Mesenchymal stem cell (in vitro differentiated cells and primary cell): ENCODE measurements around the gene GPX3.

Experiments used
- DNase-seq: peaks from one replicate; pipeline ENCODE4 v3.0.0-alpha.2; 2013
- H2AFZ ChIP-seq: one replicate; pipeline ENCODE4 v1.6.1; 2013; ENCODE audit warnings: low read depth, mild to moderate bottlenecking, control low read depth, inconsistent platforms, low read length, moderate library complexity
- H2AK5ac ChIP-seq: 2 replicates; pipeline ENCODE4 v1.6.1; 2013; ENCODE audit warnings: low read length, moderate library complexity, mild to moderate bottlenecking, inconsistent platforms; ENCODE audit not compliant: severe bottlenecking
- H2BK120ac ChIP-seq: one replicate; pipeline ENCODE4 v1.6.1; 2013; ENCODE audit warnings: low read depth, mild to moderate bottlenecking, inconsistent platforms, low read length, moderate library complexity
- H2BK12ac ChIP-seq, 2 experiments: one replicate each; pipeline ENCODE4 v1.6.1; 2013; ENCODE audit warnings: inconsistent platforms in 2 of 2, low read length in 2 of 2, mild to moderate bottlenecking in 2 of 2, moderate library complexity in 2 of 2, control low read depth in 1 of 2
- H2BK15ac ChIP-seq: one replicate; pipeline ENCODE4 v1.6.1; 2013; ENCODE audit warnings: mild to moderate bottlenecking, low read depth, inconsistent platforms; ENCODE audit not compliant: poor library complexity, severe bottlenecking
- H2BK5ac ChIP-seq: 2 replicates; pipeline ENCODE4 v1.6.1; 2013; ENCODE audit warnings: low read depth, mild to moderate bottlenecking, low read length, control low read depth, inconsistent platforms; ENCODE audit not compliant: poor library complexity, severe bottlenecking
- H3K14ac ChIP-seq, 2 experiments: one replicate each; pipeline ENCODE4 v1.6.1; 2013; ENCODE audit warnings: inconsistent platforms in 2 of 2, low read length in 2 of 2, control low read depth in 1 of 2, mild to moderate bottlenecking in 1 of 2, moderate library complexity in 1 of 2
- H3K18ac ChIP-seq, 2 experiments: one replicate each; pipeline ENCODE4 v1.6.1; 2013; ENCODE audit warnings: inconsistent platforms in 2 of 2, low read length in 2 of 2, control low read depth in 1 of 2, low read depth in 1 of 2, mild to moderate bottlenecking in 1 of 2
- H3K23ac ChIP-seq, 2 experiments: one replicate each; pipeline ENCODE4 v1.6.1; 2013; ENCODE audit warnings: inconsistent platforms in 2 of 2, low read length in 2 of 2, mild to moderate bottlenecking in 2 of 2, moderate library complexity in 2 of 2, control low read depth in 1 of 2
- H3K27ac ChIP-seq: 2 replicates; pipeline ENCODE4 v1.5.1; 2013; ENCODE audit warnings: mild to moderate bottlenecking, moderate library complexity, low read length, control low read depth, inconsistent platforms; ENCODE audit not compliant: poor library complexity, severe bottlenecking
- H3K27me3 ChIP-seq, 2 experiments: 2 replicates each; pipeline versions ENCODE4 v1.6.1 to v1.7.0; 2013; ENCODE audit warnings: low read length in 2 of 2, mild to moderate bottlenecking in 2 of 2, moderate library complexity in 2 of 2, control low read depth in 1 of 2, inconsistent platforms in 1 of 2; ENCODE audit not compliant: control insufficient read depth in 1 of 2, insufficient read depth in 1 of 2
- H3K36me3 ChIP-seq, 2 experiments: 2 replicates each; pipeline versions ENCODE4 v1.6.1 to v1.7.0; 2013; ENCODE audit warnings: low read length in 2 of 2, control low read depth in 1 of 2, inconsistent platforms in 1 of 2, low read depth in 1 of 2, mild to moderate bottlenecking in 1 of 2; ENCODE audit not compliant: insufficient read depth in 2 of 2, control insufficient read depth in 1 of 2
- H3K4ac ChIP-seq, 2 experiments: one replicate each; pipeline ENCODE4 v1.6.1; 2013; ENCODE audit warnings: inconsistent platforms in 2 of 2, low read length in 2 of 2, mild to moderate bottlenecking in 2 of 2, moderate library complexity in 2 of 2, control low read depth in 1 of 2, low read depth in 1 of 2
- H3K4me1 ChIP-seq: 2 replicates; pipeline ENCODE4 v1.6.1; 2013; ENCODE audit warnings: low read depth, low read length, control low read depth; ENCODE audit not compliant: control insufficient read depth, insufficient read depth
- H3K4me2 ChIP-seq: 2 replicates; pipeline ENCODE4 v1.6.1; 2013; ENCODE audit warnings: low read length, mild to moderate bottlenecking, inconsistent platforms; ENCODE audit not compliant: poor library complexity, severe bottlenecking
- H3K4me3 ChIP-seq, 2 experiments: 2 replicates each; pipeline versions ENCODE4 v1.5.1 to v1.7.0; 2013; ENCODE audit warnings: low read length in 2 of 2, mild to moderate bottlenecking in 2 of 2, control low read depth in 1 of 2, low read depth in 1 of 2; ENCODE audit not compliant: insufficient read depth in 1 of 2
- H3K79me1 ChIP-seq: replicated peaks from 2 replicates; pipeline ENCODE4 v1.6.1; 2013; ENCODE audit warnings: mild to moderate bottlenecking, control low read depth, low read length, inconsistent platforms; ENCODE audit not compliant: poor library complexity, severe bottlenecking
- H3K9ac ChIP-seq: 2 replicates; pipeline ENCODE4 v1.7.0; 2013; ENCODE audit warnings: mild to moderate bottlenecking, low read length, moderate library complexity
- H3K9me3 ChIP-seq: 2 replicates; pipeline ENCODE4 v1.7.0; 2013; ENCODE audit warnings: mild to moderate bottlenecking, low read length; ENCODE audit not compliant: control insufficient read depth
- H4K8ac ChIP-seq: one replicate; pipeline ENCODE4 v1.6.1; 2013; ENCODE audit warnings: inconsistent platforms, mild to moderate bottlenecking, low read length, moderate library complexity
- H4K91ac ChIP-seq: one replicate; pipeline ENCODE4 v1.6.1; 2013; ENCODE audit warnings: mild to moderate bottlenecking, low read length, inconsistent platforms
- WGBS: methylation state at CpG from one replicate; pipeline ENCODE4 v1.1.7; 2013; ENCODE audit warnings: mixed read lengths; 5-methylcytosine and 5-hydroxymethylcytosine counted together

GPX3 gene

DNA sequence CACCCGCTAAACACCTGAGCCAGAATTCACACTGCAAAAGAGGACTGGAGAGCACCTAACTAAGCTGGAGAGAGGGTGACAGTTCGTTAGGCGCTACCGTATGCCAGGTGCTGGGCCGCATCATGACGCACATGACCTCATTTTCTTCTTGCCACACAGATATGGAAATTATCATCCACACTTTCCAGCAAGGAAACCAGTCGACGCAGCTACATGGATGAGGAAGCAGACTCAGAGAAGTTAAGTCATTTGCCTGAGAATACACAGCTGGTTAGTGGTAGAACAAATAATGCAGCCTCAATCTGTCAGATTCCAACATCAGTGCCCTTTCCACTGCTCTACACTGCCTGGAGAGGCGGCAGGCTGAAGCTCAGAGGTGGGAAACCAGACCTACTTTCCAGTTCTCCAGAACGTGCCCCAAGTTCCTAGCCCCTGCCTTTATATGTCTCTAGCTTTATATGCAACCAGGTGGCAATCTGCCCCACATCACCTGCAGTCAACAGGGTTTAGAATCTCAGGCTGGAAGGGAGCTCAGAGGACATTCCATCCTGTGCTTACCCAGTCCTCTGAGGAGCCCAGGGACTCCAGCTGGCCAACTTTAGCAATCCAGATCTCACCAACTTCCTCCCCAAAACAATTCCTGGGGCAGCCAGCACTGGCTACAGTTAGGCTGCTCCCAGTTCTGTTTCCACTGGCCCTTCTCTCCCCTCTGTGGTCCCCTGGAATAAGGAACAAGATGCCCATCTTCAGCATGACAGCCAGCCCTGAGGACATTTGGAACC is 51.6 kb downstream of the GPX3 start:
- Histone ChIP-seq H3K79me1 (no peaks in the 10 kb centered on the region), H4K91ac (peak overlapping the region; percentile 71), H3K4ac (no peak overlapping the region), H2BK120ac (no peak overlapping the region), H3K4me2 (no peak overlapping the region), H3K27me3 (no peaks in the 10 kb centered on the region), H3K36me3 (peaks cover 10 to 32% of the 10 kb centered on the region in 2 experiments), H3K9ac (no peak overlapping the region), H2BK5ac (peak overlapping the region; percentile 11), H2BK15ac (no peak overlapping the region), H3K23ac (no peak overlapping the region), H3K9me3 (no peaks in the 10 kb centered on the region), H2BK12ac (peak overlapping the region in 1 of 2 experiments; percentile 75), H3K4me3 (no peak overlapping the region), H3K14ac (no peak overlapping the region), H2AFZ (no peak overlapping the region), H3K27ac (peak overlapping the region; percentile 76), H4K8ac (peak overlapping the region; percentile 62), H3K4me1 (peaks cover 56% of the 10 kb centered on the region), H3K18ac (peak overlapping the region; percentile 9 to 35), H2AK5ac (peak overlapping the region; percentile 87)
- peak; percentile 18 for DNase-seq
- 97% methylated on average over 9 of the region's 10 CpGs for WGBS

DNA sequence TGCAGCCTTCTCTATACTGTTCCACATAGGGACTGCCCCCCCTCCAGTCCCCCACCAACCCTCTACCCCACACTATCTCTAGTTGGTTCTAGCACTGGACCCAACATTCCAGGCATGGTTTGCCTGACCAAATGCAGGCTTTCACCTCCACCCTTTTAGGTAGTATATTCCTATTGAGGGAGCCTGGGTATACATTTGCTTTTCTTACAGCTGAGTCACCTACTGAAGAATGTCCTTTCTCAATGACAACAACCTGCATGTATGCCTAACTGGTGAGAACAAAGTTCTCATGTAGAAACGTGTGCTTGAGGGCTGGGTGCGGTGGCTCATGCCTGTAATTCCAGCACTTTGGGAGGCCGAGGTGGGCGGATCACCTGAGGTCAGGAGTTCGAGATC is 52.2 kb downstream of the GPX3 start:
- Histone ChIP-seq H2AK5ac (peak overlapping the region; percentile 87), H3K9ac (no peak overlapping the region), H4K8ac (no peak overlapping the region), H2BK5ac (no peak overlapping the region), H3K4me3 (no peak overlapping the region), H3K14ac (no peak overlapping the region), H2BK12ac (no peak overlapping the region), H2AFZ (no peak overlapping the region), H3K27ac (peak overlapping the region; percentile 76), H3K79me1 (no peaks in the 10 kb centered on the region), H2BK15ac (no peak overlapping the region), H4K91ac (no peak overlapping the region), H3K23ac (no peak overlapping the region), H3K4me1 (peaks cover 54% of the 10 kb centered on the region), H3K4me2 (no peak overlapping the region), H3K18ac (no peak overlapping the region), H3K36me3 (peaks cover 6 to 29% of the 10 kb centered on the region in 2 experiments), H3K4ac (no peak overlapping the region), H3K9me3 (no peaks in the 10 kb centered on the region), H3K27me3 (no peaks in the 10 kb centered on the region), H2BK120ac (no peak overlapping the region)
- 27% methylated on average over 5 of the region's 5 CpGs for WGBS
- peak; percentile 75 for DNase-seq

GRCh38 chr5:151073280-151073679 is 52.9 kb downstream of the GPX3 start:
- Histone ChIP-seq H3K23ac (no peak overlapping the region), H3K9ac (no peak overlapping the region), H2BK15ac (no peak overlapping the region), H3K27me3 (no peaks in the 10 kb centered on the region), H3K18ac (no peak overlapping the region), H3K9me3 (no peaks in the 10 kb centered on the region), H2BK12ac (no peak overlapping the region), H3K4me1 (peaks cover 52% of the 10 kb centered on the region), H3K4me2 (no peak overlapping the region), H4K8ac (no peak overlapping the region), H3K14ac (no peak overlapping the region), H2BK5ac (no peak overlapping the region), H3K27ac (peak overlapping the region; percentile 17), H3K4me3 (no peak overlapping the region), H4K91ac (no peak overlapping the region), H3K4ac (no peak overlapping the region), H2AFZ (no peak overlapping the region), H3K79me1 (no peaks in the 10 kb centered on the region), H2AK5ac (no peak overlapping the region), H2BK120ac (no peak overlapping the region), H3K36me3 (peaks cover 11 to 26% of the 10 kb centered on the region in 2 experiments)
- no peak for DNase-seq
- 93% methylated on average over 1 of the region's 2 CpGs for WGBS

DNA sequence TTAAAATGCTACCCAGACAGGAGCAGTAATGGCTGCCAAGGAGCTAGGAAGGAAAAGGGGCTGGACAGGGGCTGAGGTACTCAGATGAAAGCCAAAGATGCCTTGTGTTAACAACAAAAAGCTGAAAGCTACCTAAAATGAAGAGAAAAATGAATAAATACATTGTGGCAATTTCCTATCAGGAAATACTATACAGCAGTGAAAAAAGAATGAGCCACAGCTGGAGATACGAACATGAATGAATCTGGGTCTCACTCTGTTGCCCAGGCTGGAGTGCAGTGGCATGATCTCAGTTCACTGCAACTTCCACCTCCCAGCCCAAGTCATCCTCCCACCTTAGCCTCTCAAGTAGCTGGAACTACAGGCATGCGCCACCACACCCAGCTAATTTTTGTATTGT is 54.2 kb downstream of the GPX3 start:
- Histone ChIP-seq H4K91ac (no peak overlapping the region), H2AK5ac (peak overlapping the region; percentile 50), H2AFZ (no peak overlapping the region), H3K4me3 (no peak overlapping the region), H2BK5ac (no peak overlapping the region), H3K27me3 (no peaks in the 10 kb centered on the region), H3K14ac (no peak overlapping the region), H2BK12ac (no peak overlapping the region), H3K18ac (no peak overlapping the region), H2BK120ac (no peak overlapping the region), H4K8ac (no peak overlapping the region), H3K9ac (no peak overlapping the region), H3K79me1 (no peaks in the 10 kb centered on the region), H3K9me3 (no peaks in the 10 kb centered on the region), H2BK15ac (no peak overlapping the region), H3K4ac (no peak overlapping the region), H3K23ac (no peak overlapping the region), H3K36me3 (peaks cover 16 to 25% of the 10 kb centered on the region in 2 experiments), H3K27ac (no peak overlapping the region), H3K4me2 (no peak overlapping the region), H3K4me1 (peaks cover 48% of the 10 kb centered on the region)
- 97% methylated on average over 2 of the region's 2 CpGs for WGBS
- no peak for DNase-seq
